Mesothelial cell of epicardium (in vitro differentiated cells): ENCODE results near the gene ITPRIPL1. TPM values are rescaled to one million over a fixed set of nuclear protein-coding genes. Genes with fewer than 3 reads are reported as not detected.

Experiments used
- DNase-seq, 2 experiments: peaks; one replicate each; pipeline ENCODE4 v3.0.0; 2021; ENCODE audit warnings: low spot score in 2 of 2; ENCODE audit not compliant: unreplicated experiment in 2 of 2
- H3K27ac Mint-ChIP-seq: 2 replicates; pipeline ENCODE4 v1.8.0; 2021; ENCODE audit warnings: mixed read lengths
- H3K27me3 Mint-ChIP-seq: 2 replicates; pipeline ENCODE4 v1.8.0; 2021; ENCODE audit warnings: low read depth, mixed read lengths
- H3K36me3 Mint-ChIP-seq: 2 replicates; pipeline ENCODE4 v1.8.0; 2021; ENCODE audit warnings: mixed read lengths
- H3K4me1 Mint-ChIP-seq: 2 replicates; pipeline ENCODE4 v1.8.0; 2021; ENCODE audit warnings: mixed read lengths
- H3K4me3 Mint-ChIP-seq: 2 replicates; pipeline ENCODE4 v1.8.0; 2021; ENCODE audit warnings: mild to moderate bottlenecking, moderate library complexity, mixed read lengths
- H3K9me3 Mint-ChIP-seq: 2 replicates; pipeline ENCODE4 v1.8.0; 2021; ENCODE audit warnings: mixed read lengths
- total RNA-seq: library from RNA; stranded (reverse); gene quantifications from 3 replicates; pipeline ENCODE4 v1.2.1, GENCODE V29; 2021
- TF ChIP-seq, protein P1 (sequence below): fragments of 200-600 bp; sonication (generic); IDR thresholded peaks from one replicate; pipeline ENCODE4 v1.5.0; 2021; ENCODE audit warnings: antibody characterized with exemption; ENCODE audit not compliant: unreplicated experiment

The ITPRIPL1 gene
- total RNA-seq, 1 donor from 2014 or later, result 8.9 TPM

GRCh38 chr2:96359310-96359709 lies 34.2 kb downstream of the ITPRIPL1 start:
- DNase-seq, result no peak
- no peaks in the 10 kb centered on the region for H3K27me3 Mint-ChIP-seq
- no peak overlapping the region for H3K27ac Mint-ChIP-seq
- no peaks in the 10 kb centered on the region for H3K4me1 Mint-ChIP-seq
- TF ChIP-seq, protein P1, sequence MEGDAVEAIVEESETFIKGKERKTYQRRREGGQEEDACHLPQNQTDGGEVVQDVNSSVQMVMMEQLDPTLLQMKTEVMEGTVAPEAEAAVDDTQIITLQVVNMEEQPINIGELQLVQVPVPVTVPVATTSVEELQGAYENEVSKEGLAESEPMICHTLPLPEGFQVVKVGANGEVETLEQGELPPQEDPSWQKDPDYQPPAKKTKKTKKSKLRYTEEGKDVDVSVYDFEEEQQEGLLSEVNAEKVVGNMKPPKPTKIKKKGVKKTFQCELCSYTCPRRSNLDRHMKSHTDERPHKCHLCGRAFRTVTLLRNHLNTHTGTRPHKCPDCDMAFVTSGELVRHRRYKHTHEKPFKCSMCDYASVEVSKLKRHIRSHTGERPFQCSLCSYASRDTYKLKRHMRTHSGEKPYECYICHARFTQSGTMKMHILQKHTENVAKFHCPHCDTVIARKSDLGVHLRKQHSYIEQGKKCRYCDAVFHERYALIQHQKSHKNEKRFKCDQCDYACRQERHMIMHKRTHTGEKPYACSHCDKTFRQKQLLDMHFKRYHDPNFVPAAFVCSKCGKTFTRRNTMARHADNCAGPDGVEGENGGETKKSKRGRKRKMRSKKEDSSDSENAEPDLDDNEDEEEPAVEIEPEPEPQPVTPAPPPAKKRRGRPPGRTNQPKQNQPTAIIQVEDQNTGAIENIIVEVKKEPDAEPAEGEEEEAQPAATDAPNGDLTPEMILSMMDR, result no peak
- no peaks in the 10 kb centered on the region for H3K9me3 Mint-ChIP-seq
- H3K4me3 Mint-ChIP-seq, result no peak overlapping the region
- peaks cover 5% of the 10 kb centered on the region for H3K36me3 Mint-ChIP-seq

DNA sequence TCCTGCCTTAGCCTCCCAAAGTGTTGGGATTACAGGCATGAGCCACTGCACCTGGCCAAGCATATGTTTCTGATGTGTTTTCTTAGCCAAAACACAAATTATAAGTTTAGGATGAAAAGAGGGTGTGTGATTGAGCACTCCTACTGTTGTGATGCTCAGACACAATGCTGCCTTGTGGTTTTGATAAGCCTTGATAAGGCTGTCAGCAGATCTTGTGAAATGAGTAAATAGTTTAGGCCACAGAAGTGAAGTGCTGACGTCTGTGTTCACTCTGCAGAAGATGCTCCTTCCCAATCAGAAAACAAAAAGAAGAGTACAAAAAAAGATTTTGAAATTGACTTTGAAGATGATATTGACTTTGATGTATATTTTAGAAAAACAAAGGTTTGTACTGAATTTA lies 34.7 kb downstream of the ITPRIPL1 start:
- Mint-ChIP-seq H3K36me3 (peaks cover 4% of the 10 kb centered on the region), H3K4me1 (no peaks in the 10 kb centered on the region), H3K9me3 (no peaks in the 10 kb centered on the region), H3K27me3 (no peaks in the 10 kb centered on the region), H3K4me3 (no peak overlapping the region), H3K27ac (no peak overlapping the region)
- TF ChIP-seq, protein P1, result no peak
- DNase-seq, result no peak

DNA sequence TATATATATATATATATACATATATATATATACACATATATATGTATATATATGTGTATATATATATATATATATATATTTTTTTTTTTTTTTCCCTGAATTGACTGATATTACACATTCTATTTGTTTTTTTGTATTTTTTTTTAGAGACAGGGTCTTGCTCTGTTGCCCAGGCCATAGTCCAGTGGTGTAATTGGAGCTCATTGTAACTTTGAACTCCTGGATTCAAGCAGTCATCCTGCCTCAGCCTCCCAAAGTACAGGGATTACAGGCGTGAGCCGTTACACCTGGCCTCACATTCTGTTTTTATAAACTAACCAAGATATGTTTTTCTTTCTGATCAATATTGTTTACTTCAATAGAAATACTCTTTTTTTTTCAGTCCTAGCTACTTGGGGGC lies 36.6 kb downstream of the ITPRIPL1 start:
- no peaks in the 10 kb centered on the region for H3K27me3 Mint-ChIP-seq
- TF ChIP-seq, protein P1, result no peak
- H3K9me3 Mint-ChIP-seq, result no peaks in the 10 kb centered on the region
- H3K4me1 Mint-ChIP-seq, result no peaks in the 10 kb centered on the region
- H3K4me3 Mint-ChIP-seq, result no peak overlapping the region
- no peak for DNase-seq
- peaks cover 7% of the 10 kb centered on the region for H3K36me3 Mint-ChIP-seq
- no peak overlapping the region for H3K27ac Mint-ChIP-seq

DNA sequence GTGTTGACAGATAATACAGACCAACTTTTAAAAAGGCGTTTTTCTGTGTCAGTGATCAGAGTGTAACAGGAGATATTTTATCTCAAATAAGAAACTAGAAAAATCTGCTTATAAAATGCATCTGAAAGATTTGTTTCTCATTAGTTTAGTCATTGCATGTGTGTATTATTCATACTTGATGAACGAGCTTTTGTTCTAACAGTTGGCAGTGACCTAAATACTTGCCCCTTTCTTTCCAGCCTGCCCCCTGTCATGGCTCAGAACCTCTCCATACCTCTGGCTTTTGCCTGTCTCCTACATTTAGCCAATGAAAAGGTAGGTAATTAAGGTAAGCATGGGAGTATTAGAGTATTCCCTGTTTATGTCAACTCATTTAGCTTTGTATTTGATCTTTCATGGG lies 44.1 kb downstream of the ITPRIPL1 start:
- TF ChIP-seq, protein P1, result no peak
- no peaks in the 10 kb centered on the region for H3K27me3 Mint-ChIP-seq
- H3K36me3 Mint-ChIP-seq, result peaks cover 13% of the 10 kb centered on the region
- no peak overlapping the region for H3K27ac Mint-ChIP-seq
- H3K9me3 Mint-ChIP-seq, result no peaks in the 10 kb centered on the region
- no peak overlapping the region for H3K4me3 Mint-ChIP-seq
- no peak for DNase-seq
- peaks cover 5% of the 10 kb centered on the region for H3K4me1 Mint-ChIP-seq

DNA sequence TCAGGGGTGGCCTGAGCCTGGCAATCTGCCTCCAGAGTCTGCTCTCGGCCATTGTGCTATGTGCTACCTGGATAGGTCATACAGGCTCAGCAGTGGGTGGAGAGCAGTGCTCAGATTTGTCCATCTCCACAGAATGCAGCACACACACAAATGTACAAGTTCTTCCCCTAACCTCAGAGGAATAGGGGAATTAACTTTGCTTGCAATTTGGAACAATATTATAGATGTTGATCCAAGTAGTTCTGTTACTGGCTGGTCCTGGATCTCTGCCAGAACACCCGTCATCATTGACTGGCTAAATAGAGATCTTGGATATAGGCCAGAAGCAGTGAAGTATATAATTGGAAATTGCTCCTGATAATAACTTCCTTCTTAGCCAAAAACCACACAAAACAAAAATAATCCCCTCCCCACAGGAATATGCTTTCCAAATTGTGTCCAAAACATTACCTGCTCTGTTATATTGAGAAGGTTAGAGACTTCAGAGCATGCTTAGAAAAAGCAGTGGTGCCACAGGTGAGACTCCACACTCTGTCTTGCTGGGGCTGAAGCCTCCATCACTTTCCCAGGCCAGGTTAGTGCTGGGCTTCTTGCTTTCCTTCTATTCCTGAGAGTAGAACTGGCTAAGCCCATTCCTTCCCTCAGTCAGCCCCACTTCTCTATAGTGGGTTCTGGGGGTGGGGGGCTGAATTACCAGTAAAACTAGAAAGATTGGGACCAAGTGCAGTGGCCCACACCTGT lies 49.3 kb downstream of the ITPRIPL1 start:
- H3K36me3 Mint-ChIP-seq, result peaks cover 9% of the 10 kb centered on the region
- TF ChIP-seq, protein P1, result no peak
- H3K27ac Mint-ChIP-seq, result peak overlapping the region; percentile 60
- H3K4me1 Mint-ChIP-seq, result peaks cover 10% of the 10 kb centered on the region
- H3K9me3 Mint-ChIP-seq, result peaks cover 21% of the 10 kb centered on the region
- H3K4me3 Mint-ChIP-seq, result no peak overlapping the region
- peak in 1 of 2 experiments; percentile 46 for DNase-seq
- no peaks in the 10 kb centered on the region for H3K27me3 Mint-ChIP-seq

Other genes starting within 250 kb of the ITPRIPL1 start
- 0.51 to 0.63 TPM (median 0.56 TPM) in 3 replicates for gene ADRA2B, start 208.7 kb upstream of the ITPRIPL1 start, total RNA-seq
- gene ASTL, start 186.8 kb upstream of the ITPRIPL1 start, total RNA-seq, result 0.60 to 1.2 TPM (median 1.1 TPM) in 3 replicates
- gene DUSP2, start 179.9 kb upstream of the ITPRIPL1 start, total RNA-seq, result 38.3 to 42.7 TPM (median 40.6 TPM) in 3 replicates
- gene STARD7, start 116.5 kb upstream of the ITPRIPL1 start, total RNA-seq, result 107 to 109 TPM (median 108 TPM) in 3 replicates
- gene TMEM127, start 59.3 kb upstream of the ITPRIPL1 start, total RNA-seq, result 30.1 to 36.2 TPM (median 32.5 TPM) in 3 replicates
- 73.8 to 74.6 TPM (median 74.2 TPM) in 3 replicates for gene CIAO1, start 59.1 kb upstream of the ITPRIPL1 start, total RNA-seq
- gene SNRNP200, start 19.8 kb upstream of the ITPRIPL1 start, total RNA-seq, result 195 to 200 TPM (median 199 TPM) in 3 replicates
- gene NCAPH, start 10.4 kb downstream of the ITPRIPL1 start, total RNA-seq, result 13.1 to 13.9 TPM (median 13.6 TPM) in 3 replicates
- 0.13 TPM in 1 of 3 replicates, not detected in the others for gene NEURL3, start 180.0 kb downstream of the ITPRIPL1 start, total RNA-seq
- 4.1 to 4.7 TPM (median 4.7 TPM) in 3 replicates for gene ARID5A, start 211.4 kb downstream of the ITPRIPL1 start, total RNA-seq